Fibroblast of skin of abdomen (primary cell): ENCODE results near the gene UNC79.

Experiments used
- DNase-seq: peaks from one replicate; pipeline ENCODE4 v3.0.0-alpha.2; 2013

UNC79 gene

GRCh38 chr14:93753647-93754046 lies 322.9 kb downstream of the UNC79 start:
- DNase-seq: no peak

DNA sequence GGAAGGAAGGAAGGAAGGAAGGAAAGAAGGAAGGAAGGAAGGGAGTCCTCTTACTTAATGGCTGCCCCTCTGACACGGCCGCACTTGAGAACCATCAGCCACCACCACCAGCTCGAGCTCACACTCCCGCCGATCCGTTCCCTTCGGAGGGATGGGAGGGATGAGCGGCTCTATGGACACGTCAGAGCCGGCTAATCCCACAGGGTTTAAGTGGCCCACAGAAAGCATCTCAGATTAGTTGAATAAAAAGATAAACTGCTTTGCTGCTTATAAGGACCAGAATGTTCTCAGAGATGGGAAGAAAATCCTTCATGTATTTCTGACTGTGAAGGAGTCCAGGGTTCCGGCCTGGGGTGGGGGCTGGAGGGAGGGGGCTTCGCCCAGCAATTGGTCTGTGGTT lies 326.5 kb downstream of the UNC79 start:
- DNase-seq: no peak
